Activated CD4-positive, alpha-beta T cell treated with anti-CD3 and anti-CD28 coated beads, Interleukin-2, amount 50 U/mL, for 16 hours (primary cell): ENCODE data around the gene PDS5A.
"Not testable (repeated sequence)": the region's sequence is repeated elsewhere in the genome, so short reads cannot be mapped to it uniquely, and the experiment has no call there.

Experiments
- DNase-seq: peaks from one replicate; pipeline ENCODE4 v3.0.0-alpha.2; 2020

Gene PDS5A

DNA sequence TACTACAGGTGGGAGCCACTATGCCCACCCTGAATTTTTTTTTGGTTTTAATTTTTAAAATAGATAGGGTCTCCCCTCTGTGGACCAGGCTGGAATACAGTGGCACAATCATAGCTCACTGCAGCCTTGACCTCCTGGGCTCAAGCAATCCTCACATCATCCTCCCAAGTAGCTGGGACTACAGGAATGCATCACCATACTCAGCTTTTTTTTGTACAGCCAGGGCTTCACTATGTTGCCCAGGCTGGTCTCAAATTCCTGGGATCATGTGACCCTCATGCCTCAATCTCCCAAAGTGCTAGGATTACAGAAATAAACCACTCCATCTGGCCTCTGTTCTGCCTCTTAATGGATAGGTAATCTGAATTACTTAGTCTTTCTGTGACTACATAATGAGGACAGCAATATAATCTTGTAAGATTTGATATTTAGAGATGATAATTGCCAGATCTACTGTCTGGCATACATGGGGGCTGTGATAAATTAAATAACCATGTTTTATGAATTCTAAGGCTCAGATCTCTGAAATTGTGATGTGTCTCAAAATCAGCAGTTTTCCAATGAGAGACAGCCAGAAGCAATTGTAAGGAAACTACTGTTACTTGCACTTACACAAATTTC lies 26.7 kb downstream of the PDS5A start:
- DNase-seq, result no peak

- DNase-seq, result no peak
Observed at GRCh38 chr4:39947963-39948362, 29.7 kb downstream of the PDS5A start.

DNA sequence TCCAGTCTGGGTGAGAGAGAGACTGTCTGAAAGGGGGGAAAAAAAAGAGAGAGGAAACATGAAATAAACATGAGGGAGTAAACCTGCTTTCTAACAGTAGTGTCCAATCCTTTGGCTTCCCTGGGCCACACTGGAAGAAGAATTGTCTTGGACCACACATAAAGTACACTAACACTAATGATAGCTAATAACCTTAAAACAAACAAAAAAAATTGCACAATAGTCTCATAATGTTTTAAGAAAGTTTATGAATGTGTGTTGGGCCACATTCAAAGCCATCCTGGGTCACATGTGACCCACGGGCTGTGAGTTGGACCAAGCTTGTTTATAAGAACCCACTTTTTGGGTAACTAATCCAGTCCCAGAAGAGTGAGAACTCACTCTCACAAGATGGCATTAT lies 30.3 kb downstream of the PDS5A start:
- no peak for DNase-seq

DNA sequence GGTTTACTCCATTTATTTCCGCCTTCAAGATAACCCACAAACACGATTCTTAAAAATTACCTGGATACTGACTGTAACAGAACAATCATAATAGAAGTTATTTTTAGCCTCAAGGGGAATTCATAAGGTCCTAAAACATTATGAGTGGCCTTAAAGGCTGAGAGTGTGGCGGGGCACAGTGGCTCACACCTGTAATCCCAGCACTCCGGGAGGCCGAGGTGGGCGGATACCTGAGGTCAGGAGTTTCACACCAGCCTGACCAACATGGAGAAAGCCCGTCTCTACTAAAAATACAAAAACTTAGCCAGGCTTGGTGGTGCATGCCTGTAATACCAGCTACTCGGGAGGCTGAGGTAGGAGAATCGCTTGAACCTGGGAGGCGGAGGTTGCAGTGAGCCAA lies 33.5 kb downstream of the PDS5A start:
- DNase-seq, result not testable (repeated sequence)

GRCh38 chr4:39942507-39942906 lies 35.2 kb downstream of the PDS5A start:
- DNase-seq, result no peak

- no peak for DNase-seq
Observed at GRCh38 chr4:39941682-39942217, 36.0 kb downstream of the PDS5A start.

- peak; percentile 12 for DNase-seq
Observed at GRCh38 chr4:39937683-39938268, 39.9 kb downstream of the PDS5A start.

GRCh38 chr4:39936565-39937418 lies 40.9 kb downstream of the PDS5A start:
- DNase-seq, result no peak

GRCh38 chr4:39933671-39934590 lies 43.8 kb downstream of the PDS5A start:
- DNase-seq, result no peak

- DNase-seq, result peak; percentile 64
Observed at GRCh38 chr4:39932776-39933402, 44.8 kb downstream of the PDS5A start.

DNA sequence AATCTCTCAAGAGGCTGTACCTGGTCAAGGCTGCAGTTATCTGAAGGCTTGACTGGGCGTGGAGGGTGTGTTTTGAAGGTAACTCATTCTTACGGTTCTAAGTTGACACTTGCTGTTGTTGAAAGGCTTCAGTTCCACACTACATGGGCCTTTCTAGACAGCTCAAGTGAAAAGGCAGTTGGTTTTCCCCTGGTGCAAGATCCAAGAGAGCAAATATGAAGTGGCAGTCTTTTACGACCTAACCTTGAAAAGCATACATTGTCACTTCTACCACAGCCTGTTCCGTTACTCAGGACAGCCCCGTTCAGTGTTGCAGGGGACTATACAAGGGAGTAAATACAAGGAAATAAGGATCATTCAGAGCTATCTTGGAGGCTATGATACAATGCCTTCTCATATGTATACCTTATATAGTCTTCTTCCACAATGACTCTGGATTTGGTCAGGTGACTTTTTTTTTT lies 46.2 kb downstream of the PDS5A start:
- peak; percentile 20 for DNase-seq

DNA sequence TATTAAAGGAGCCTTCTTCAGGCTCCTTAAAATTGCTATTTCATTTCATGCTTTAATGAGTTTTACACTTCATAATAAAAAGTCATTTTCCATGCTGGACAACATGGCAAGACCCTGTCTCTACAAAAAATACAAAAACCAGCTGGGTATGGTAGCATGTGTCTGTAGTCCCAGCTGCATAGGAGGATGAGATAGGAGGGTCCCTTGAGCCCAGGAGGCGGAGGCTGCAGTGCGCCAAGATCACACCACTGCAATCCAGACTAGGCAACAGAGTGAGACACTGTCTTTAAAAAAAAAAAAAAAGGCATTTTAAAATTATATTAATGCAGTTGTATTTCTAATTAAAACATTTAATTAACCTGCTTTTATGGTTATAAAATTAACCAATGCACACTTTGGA lies 49.2 kb downstream of the PDS5A start:
- DNase-seq, result no peak

- no peak for DNase-seq
Observed at GRCh38 chr4:39924014-39924413, 53.7 kb downstream of the PDS5A start.

DNA sequence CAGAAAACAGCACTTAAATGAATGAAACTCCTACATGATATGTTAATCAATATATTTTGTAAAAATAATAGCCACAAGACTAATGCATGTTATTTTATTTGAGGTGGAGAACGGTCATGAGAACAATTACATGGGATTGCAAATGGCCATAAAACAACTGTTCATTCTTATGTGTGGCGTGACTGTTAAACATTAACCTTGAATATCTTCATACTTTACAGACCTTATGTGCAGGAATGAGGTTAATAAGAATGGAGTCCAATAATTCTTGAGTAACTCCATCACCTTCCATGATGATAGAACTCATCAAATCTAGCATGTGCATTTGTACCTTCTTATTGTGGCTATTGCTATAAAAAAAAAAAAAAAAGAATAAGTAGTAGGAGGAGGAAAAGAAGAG lies 55.3 kb downstream of the PDS5A start:
- no peak for DNase-seq

- no peak for DNase-seq
Observed at GRCh38 chr4:39913471-39913870, 64.2 kb downstream of the PDS5A start.

DNA sequence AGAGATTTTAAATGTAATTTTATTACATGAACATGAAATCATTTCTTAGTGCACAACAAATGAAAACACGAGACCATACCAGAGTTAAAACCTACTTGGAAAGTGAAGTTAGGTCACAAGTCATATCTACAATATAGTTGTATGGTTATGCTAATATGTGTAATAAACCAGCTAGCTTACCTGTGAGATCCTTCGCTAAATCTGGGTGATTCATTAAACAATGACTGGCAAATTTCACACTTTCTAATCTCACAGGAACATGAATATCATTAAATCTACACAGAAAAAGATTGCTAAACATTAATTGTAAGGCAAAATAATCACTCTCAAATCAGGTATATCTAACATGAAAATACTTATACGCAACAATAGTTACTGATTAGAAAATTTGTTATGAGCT lies 67.6 kb downstream of the PDS5A start:
- no peak for DNase-seq

DNA sequence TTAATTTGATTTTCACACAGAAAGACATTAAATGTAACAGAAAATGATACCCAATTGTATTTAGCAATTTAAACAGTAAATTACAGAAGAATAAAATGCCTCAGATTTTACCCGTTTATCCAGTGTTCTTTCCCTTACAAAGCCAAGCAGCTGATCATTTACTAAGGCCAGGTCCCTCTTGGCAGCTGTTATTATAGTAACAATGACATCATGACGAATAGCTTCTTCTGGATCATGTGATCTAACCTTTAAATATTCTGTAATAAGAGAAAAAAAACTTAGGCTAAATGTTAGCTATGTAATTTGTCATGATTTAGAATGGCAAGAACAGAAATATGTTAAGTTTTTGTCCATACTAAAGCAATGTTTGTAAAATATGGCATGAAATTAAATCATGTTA lies 69.4 kb downstream of the PDS5A start:
- DNase-seq, result no peak

- DNase-seq, result no peak
Observed at GRCh38 chr4:39905656-39906055, 72.1 kb downstream of the PDS5A start.

DNA sequence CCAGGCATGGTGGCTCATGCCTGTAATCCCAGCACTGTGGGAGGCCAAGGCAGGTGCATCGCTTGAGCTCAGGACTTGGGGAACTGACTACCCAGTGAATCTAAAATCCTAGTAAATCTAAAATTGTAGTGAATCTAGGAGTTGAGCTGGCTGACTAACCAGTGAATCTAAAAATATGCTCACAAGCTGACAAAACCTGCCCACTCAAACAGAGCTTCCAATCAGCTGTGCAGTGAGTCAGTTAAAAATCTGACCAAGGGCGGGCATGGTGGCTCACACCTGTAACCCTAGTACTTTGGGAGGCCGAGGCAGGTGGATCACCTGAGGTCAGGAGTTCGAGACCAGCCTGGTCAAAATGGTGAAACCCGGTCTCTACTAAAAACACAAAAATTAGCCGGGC lies 72.7 kb downstream of the PDS5A start:
- DNase-seq, result not testable (repeated sequence)

DNA sequence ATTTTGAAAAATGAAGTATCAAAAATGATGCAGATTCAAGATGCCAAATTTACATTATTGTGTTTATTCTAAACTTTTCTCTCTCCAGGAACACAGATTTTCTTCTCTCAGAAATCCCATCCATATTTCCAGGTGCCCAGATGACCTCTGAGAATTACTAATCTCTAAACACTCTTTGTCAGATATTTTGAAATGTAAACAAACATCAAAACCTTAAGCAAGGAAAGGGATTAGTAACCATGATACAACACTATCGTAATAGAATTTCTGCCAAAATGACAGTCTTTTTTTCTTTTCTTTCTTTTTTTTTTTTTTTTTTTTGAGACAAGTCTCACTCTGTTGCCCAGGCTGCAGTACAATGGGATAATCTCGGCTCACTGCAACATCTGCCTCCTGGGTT lies 76.7 kb downstream of the PDS5A start:
- DNase-seq, result no peak

DNA sequence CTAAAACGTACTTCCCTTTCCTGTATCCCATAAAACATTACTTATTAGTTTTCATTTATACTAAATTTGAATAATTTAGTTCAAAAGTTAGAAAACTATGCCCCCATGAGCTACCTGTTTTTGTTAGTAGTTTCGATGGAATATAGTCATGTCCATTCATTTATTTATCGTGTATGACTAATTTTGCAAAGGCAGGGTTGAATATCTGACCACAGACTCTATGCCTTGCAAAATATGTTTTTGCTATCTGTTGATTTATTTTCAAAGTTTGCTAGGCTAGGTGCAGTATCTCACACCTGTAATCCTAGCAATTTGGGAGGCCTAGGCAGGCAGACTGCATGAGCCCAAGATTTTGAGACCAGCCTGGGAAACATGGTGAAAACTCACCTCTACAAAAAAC lies 78.4 kb downstream of the PDS5A start:
- DNase-seq, result peak; percentile 25

DNA sequence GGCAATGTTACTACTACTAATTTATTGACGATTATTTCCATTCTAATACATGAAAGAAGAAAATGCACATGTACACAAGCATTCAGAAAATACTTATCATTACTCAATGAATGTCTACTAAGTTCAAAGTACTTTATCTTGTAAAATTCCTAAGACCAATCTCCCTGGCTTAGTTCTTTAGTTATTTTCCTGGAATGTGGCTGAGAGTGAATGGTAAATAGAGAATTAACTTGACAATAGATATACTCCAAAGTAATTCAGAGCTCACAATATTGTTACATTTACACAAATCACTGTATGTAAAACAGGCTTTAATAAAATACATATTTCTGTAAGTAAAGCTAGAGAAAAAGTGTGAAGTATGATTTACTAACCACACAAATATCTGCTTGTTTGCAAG lies 79.7 kb downstream of the PDS5A start:
- DNase-seq, result no peak
